ENCODE data around the gene MYO3B. TPM values are rescaled to one million over a fixed set of nuclear protein-coding genes. Genes with fewer than 3 reads are reported as not detected.

Gene MYO3B
- total and polyA plus RNA-seq, 12 donors = 0.04 to 0.11 (median 0.06) TPM; not detected in 8

DNA sequence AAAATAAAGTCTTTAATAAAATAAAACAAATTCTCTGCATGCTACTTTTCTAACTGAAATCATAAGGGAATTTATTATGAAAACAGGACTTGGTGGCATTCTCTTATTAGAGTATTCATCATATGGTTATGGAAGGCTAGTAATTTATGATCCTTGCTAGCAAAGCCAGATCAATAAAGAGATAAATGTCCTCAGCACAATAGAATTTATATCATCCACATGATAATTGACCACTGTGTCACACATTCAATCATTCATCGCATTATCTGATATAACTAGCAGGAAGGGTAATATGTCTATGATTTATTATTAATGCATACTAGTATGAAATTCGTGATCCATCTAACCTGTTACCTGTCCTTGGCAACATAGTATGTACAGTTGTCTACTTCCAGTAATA lies 175.8 kb downstream of the MYO3B start:
- no peaks in the 10 kb centered on the region for H3K27me3 ChIP-seq
- no peak for DNase-seq
- no peak overlapping the region for H3K4me3 ChIP-seq
- TF ChIP-seq, protein P1, sequence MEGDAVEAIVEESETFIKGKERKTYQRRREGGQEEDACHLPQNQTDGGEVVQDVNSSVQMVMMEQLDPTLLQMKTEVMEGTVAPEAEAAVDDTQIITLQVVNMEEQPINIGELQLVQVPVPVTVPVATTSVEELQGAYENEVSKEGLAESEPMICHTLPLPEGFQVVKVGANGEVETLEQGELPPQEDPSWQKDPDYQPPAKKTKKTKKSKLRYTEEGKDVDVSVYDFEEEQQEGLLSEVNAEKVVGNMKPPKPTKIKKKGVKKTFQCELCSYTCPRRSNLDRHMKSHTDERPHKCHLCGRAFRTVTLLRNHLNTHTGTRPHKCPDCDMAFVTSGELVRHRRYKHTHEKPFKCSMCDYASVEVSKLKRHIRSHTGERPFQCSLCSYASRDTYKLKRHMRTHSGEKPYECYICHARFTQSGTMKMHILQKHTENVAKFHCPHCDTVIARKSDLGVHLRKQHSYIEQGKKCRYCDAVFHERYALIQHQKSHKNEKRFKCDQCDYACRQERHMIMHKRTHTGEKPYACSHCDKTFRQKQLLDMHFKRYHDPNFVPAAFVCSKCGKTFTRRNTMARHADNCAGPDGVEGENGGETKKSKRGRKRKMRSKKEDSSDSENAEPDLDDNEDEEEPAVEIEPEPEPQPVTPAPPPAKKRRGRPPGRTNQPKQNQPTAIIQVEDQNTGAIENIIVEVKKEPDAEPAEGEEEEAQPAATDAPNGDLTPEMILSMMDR (IDR thresholded peaks at IDR 0.05) = no peak
- no peak for TF ChIP-seq POLR2A (IDR thresholded peaks at IDR 0.05)
- intact Hi-C loops (cut with DNase I) = no loop called here
- H3K4me1 ChIP-seq (replicated peaks in 1 of 2) = no peaks in the 10 kb centered on the region
- no peak overlapping the region for H3K27ac ChIP-seq
- no peaks in the 10 kb centered on the region for H3K36me3 ChIP-seq (replicated peaks in 1 of 2)
- WGBS, 4 donors = 68 to 76% (median 71%) methylated on average over 2 of the region's 2 CpGs
- no peaks in the 10 kb centered on the region for H3K9me3 ChIP-seq (replicated peaks in 1 of 3)

DNA sequence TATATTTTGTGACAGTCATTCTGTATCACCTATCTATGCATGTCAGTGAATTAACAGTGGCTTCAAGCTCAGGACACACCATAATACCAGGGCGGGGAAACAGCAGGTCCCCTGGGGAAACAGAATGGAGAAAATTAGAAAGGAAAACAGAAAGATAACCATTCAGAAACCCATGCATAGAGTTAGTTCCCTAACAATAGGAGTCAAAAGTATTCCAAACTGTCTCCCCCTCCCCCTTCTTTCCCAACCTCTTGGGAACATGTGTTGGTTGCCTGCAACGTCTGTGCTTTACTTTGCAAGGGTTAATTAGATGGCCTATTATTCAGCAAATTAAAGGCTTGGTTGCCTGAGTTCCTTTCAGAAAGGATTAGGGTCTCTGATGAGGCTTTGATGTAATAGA lies 176.4 kb downstream of the MYO3B start:
- intact Hi-C loops (cut with DNase I) = no loop called here
- Histone ChIP-seq H3K36me3 (replicated peaks in 1 of 2) (no peaks in the 10 kb centered on the region), H3K9me3 (replicated peaks in 1 of 3) (no peaks in the 10 kb centered on the region), H3K4me1 (replicated peaks in 1 of 2) (no peaks in the 10 kb centered on the region), H3K4me3 (no peak overlapping the region), H3K27me3 (no peaks in the 10 kb centered on the region), H3K27ac (no peak overlapping the region)
- DNase-seq = no peak
- WGBS, 4 donors = 59 to 74% (median 63%) methylated on average over 2 of the region's 2 CpGs
- no peak for TF ChIP-seq POLR2A (IDR thresholded peaks at IDR 0.05)
- TF ChIP-seq, protein P1 (IDR thresholded peaks at IDR 0.05) = no peak

DNA sequence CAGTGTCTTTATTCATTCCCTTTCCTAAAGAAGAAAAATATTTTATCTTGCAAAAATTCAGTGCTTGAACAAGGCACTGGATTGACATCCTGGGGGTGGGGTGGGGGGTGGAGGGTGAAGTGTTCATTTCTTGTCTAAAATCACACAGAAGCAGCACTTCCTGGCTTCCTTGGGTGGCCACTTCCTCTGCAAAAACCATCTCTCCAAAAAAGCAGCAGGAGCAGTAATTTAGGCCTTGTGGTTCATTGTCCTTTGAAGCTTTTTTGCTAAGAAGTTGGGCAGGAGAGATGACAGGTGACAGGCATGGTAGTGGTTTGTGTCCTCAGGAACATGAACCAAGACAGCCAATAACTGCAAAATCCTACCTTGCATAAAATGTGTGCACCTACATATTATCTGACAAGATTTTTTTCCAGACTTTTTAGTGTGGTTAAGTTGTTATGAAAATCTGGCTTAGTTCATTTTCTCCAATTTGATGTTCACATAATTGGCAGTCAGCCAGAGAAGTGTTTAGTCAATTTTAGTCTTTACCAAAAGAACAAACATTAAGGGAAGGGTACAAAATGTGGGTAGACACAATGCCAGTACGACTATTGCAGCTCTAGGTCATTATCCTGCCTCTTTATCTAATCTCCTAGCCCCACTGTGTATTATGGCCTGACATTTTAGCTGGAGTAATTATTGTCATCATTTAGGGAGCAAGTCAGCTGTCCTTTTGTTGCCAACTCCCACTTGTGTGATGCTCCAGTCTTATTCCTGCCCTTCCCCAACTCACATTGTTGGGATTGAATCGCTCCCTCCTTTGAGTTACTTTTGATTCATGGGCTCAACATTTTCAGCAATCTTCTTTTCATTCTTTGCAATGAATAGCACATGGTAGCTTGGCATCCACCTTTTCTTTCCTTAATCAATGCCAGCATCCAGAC lies 177.2 kb downstream of the MYO3B start:
- WGBS, 4 donors = 70 to 85% (median 77%) methylated on average over 2 of the region's 2 CpGs
- intact Hi-C loops (cut with DNase I) = no loop called here
- Histone ChIP-seq H3K27me3 (no peaks in the 10 kb centered on the region), H3K4me3 (no peak overlapping the region), H3K4me1 (replicated peaks in 1 of 2) (no peaks in the 10 kb centered on the region), H3K36me3 (replicated peaks in 1 of 2) (no peaks in the 10 kb centered on the region), H3K9me3 (replicated peaks in 1 of 3) (no peaks in the 10 kb centered on the region), H3K27ac (no peak overlapping the region)
- DNase-seq = no peak
- TF ChIP-seq POLR2A (IDR thresholded peaks at IDR 0.05) = no peak
- TF ChIP-seq, protein P1 (IDR thresholded peaks at IDR 0.05) = no peak

DNA sequence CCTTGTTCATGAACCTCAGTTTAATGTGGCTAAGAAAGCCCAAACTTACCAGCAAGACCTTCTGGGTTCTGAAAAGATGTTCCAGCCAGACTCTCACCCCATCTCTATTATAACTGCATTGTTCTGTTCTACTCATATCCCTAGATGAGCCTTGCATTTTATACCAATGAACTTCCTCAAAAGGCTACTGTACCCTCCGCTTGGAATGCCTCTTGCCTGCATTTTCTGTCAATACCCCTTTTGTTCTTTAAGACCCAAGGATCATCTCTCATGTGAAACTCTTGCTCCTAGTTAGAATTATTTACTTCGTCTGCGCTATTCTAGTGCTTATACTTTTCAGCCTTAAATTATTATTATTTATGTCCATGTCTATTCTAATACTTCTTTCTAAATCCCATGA lies 181.5 kb downstream of the MYO3B start:
- Histone ChIP-seq H3K4me3 (no peak overlapping the region), H3K4me1 (replicated peaks in 1 of 2) (no peaks in the 10 kb centered on the region), H3K36me3 (replicated peaks in 1 of 2) (no peaks in the 10 kb centered on the region), H3K9me3 (replicated peaks in 1 of 3) (no peaks in the 10 kb centered on the region), H3K27me3 (peaks cover under 1% of the 10 kb centered on the region), H3K27ac (no peak overlapping the region)
- intact Hi-C loops (cut with DNase I) = no loop called here
- 85 to 90% (median 87%) methylated on average over 3 of the region's 3 CpGs for WGBS, 4 donors
- TF ChIP-seq POLR2A (IDR thresholded peaks at IDR 0.05) = no peak
- TF ChIP-seq, protein P1 (IDR thresholded peaks at IDR 0.05) = no peak
- no peak for DNase-seq
